Measurements from ENCODE around the gene ORC4.

- TF ChIP-seq CTCF (IDR thresholded peaks at IDR 0.05; ENCODE audit: low read length) (peak; percentile 76), EZH2 (IDR thresholded peaks at IDR 0.05; ENCODE audit: borderline replicate concordance, low read length) (no peak)
These were observed 82.7 kb downstream of the ORC4 start for GRCh38 chr2:147937744-147938349.

All from OCI-LY1 (cell line).